Transverse colon (tissue), 4 donors: ENCODE data around the gene PARP12. TPM values are rescaled to one million over a fixed set of nuclear protein-coding genes. Genes with fewer than 3 reads are reported as not detected.

Experiments used
- DNase-seq: peaks from one replicate; pipeline ENCODE4 v3.0.0-alpha.2; 2019
- H3K27ac ChIP-seq, 4 donors: fragments of 200-600 bp; sonication (generic); 2 replicates each; pipeline ENCODE4 v1.5.1; 2016 to 2018; ENCODE audit warnings: inconsistent platforms in 4 of 4
- H3K27me3 ChIP-seq: fragments of 200-600 bp; sonication (generic); 2 replicates; pipeline ENCODE4 v1.5.1; 2017; ENCODE audit warnings: inconsistent platforms
- H3K36me3 ChIP-seq, 4 donors: fragments of 200-600 bp; sonication (generic); 2 replicates each; pipeline ENCODE4 v1.5.1; 2017 to 2019; ENCODE audit warnings: inconsistent platforms in 4 of 4
- H3K4me1 ChIP-seq, 4 donors: fragments of 200-600 bp; sonication (generic); 2 replicates each; pipeline ENCODE4 v1.5.1; 2017 to 2020; ENCODE audit warnings: inconsistent platforms in 4 of 4
- H3K4me3 ChIP-seq, 4 donors: fragments of 200-600 bp; sonication (generic); 1 replicate in 1 of 4; 2 replicates in 3 of 4; pipeline versions ENCODE4 v1.5.1 to v1.6.1; 2017 to 2019; ENCODE audit warnings: inconsistent platforms in 4 of 4
- H3K9me3 ChIP-seq, 2 donors: fragments of 200-600 bp; sonication (generic); 2 replicates each; pipeline ENCODE4 v1.5.1; 2017 to 2019; ENCODE audit warnings: inconsistent platforms in 2 of 2
- CTCF ChIP-seq, 5 experiments: fragments of 200-600 bp in 3 of 5; fragments of 450-650 bp in 2 of 5; sonication (generic) in 3 of 5; IDR thresholded peaks; 1 replicate in 2 of 5; 2 replicates in 3 of 5; pipeline ENCODE4 v1.5.1; 2016 to 2017; ENCODE audit warnings: antibody characterized with exemption in 5 of 5, inconsistent platforms in 3 of 5, mild to moderate bottlenecking in 2 of 5, moderate library complexity in 1 of 5
- EP300 ChIP-seq: sonication (generic); formaldehyde crosslinking; IDR thresholded peaks from one replicate; pipeline ENCODE4 v1.6.1; 2017; ENCODE audit warnings: antibody characterized with exemption, low read depth
- POLR2A ChIP-seq: fragments of 450-650 bp; IDR thresholded peaks from one replicate; pipeline ENCODE4 v1.6.1; 2016; ENCODE audit warnings: antibody characterized with exemption, mild to moderate bottlenecking, moderate library complexity
- POLR2AphosphoS5 ChIP-seq, 3 donors: sonication (generic); formaldehyde crosslinking; IDR thresholded peaks; one replicate each; pipeline ENCODE4 v1.6.1; 2016; ENCODE audit warnings: antibody characterized with exemption in 3 of 3
- WGBS, 2 donors: methylation state at CpG; one replicate each; pipeline ENCODE4 v1.1.5; 2018; ENCODE audit warnings: low coverage in 1 of 2; 5-methylcytosine and 5-hydroxymethylcytosine counted together
- in situ Hi-C, 4 donors: fragments of 200-750 bp; cut with MboI; loops; one replicate each; pipeline versions ENCODE4 v1.15.0 to v1.15.1; 2017; ENCODE audit warnings: low sequenced_read_pairs in 3 of 4, low pct_ligation_motif_present in 1 of 4, low pct_unique_long_range_greater_than_20kb in 1 of 4
- intact Hi-C: fragments of 100-400 bp; cut with DNase I; formaldehyde crosslinking; loops from one replicate; pipeline ENCODE4 v1.15.1; 2023; ENCODE audit warnings: low total_unique reads
- total RNA-seq, 4 donors: library from RNA; depleted of rRNA; stranded (reverse); fragments of >200 nt; gene quantifications; one replicate each; pipeline ENCODE4 v1.1.0, GENCODE V29; 2016

PARP12 gene
- total RNA-seq, 4 donors from 2014 or later: 20.9 to 105 (median 83.9) TPM

DNA sequence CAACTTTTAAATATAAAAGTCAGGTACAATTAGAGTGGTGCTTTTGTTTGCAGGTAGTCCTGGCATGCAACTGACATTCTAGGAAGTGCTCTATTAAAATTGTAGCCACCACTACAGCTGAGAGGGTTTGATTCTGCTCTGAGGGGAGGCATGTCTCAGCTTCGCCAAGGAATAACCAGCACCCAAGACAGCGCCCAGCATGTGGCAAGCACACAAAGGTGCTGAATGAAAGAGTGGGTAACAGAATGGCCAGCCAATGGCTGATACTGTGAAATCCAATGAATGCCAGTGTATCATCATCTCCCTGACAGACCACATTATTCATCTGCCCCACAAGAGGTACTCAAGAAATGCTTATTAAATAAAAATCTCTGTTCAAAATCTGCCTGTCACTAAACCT, 6.9 kb downstream of the PARP12 start:
- H3K27me3 ChIP-seq: no peaks in the 10 kb centered on the region
- H3K4me1 ChIP-seq: peaks cover 13 to 32% (median 21%) of the 10 kb centered on the region in 4 donors
- intact Hi-C loops: no loop called here
- in situ Hi-C loops: loop anchor here in 1 of 4 donors (25.0 kb wide), 1 partner anchor 281 kb away; no protein-coding TSS in a partner anchor
- H3K27ac ChIP-seq: no peak overlapping the region
- peaks cover 0 to 5% (median 0%) of the 10 kb centered on the region in 4 donors for H3K36me3 ChIP-seq
- H3K4me3 ChIP-seq: no peak overlapping the region
- 98% methylated on average over 2 of the region's 2 CpGs; no CpG with 5 or more reads in 1 of the 2 donors for WGBS, 2 donors
- no peaks in the 10 kb centered on the region for H3K9me3 ChIP-seq
- DNase-seq: no peak
- TF ChIP-seq CTCF (IDR thresholded peaks at IDR 0.05) (no peak), POLR2A (no peak), EP300 (no peak), POLR2AphosphoS5 (IDR thresholded peaks at IDR 0.05) (no peak)

DNA sequence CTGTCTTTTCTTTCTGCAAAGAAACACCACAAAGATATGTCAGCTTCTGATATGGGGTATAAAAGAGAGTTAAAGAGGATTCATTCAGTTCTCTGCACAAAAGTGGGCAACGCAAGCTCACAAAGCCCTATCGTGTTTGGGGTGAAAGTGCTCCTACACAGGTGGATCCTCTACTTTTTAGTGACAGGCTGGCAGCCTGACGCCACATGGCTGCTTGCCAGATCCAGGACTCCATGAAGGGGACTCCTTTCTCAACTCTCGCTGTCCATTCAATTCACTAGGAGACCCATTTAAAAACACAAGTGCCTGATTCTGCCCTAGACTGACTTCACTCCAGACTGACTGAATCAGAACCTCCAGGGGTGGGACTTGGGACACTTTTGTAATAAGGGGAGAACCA, 8.0 kb downstream of the PARP12 start:
- Histone ChIP-seq H3K4me1 (peaks cover 3 to 28% (median 14%) of the 10 kb centered on the region in 4 donors), H3K27ac (no peak overlapping the region), H3K4me3 (no peak overlapping the region), H3K27me3 (no peaks in the 10 kb centered on the region), H3K9me3 (no peaks in the 10 kb centered on the region), H3K36me3 (peaks cover 0 to 5% (median 0%) of the 10 kb centered on the region in 4 donors)
- intact Hi-C loops: no loop called here
- in situ Hi-C loops: loop anchor here in 1 of 4 donors (25.0 kb wide), 1 partner anchor 283 kb away; no protein-coding TSS in a partner anchor
- TF ChIP-seq EP300 (no peak), POLR2A (no peak), CTCF (IDR thresholded peaks at IDR 0.05) (no peak), POLR2AphosphoS5 (IDR thresholded peaks at IDR 0.05) (no peak)
- no peak for DNase-seq
- WGBS, 2 donors: 94% methylated on average over 4 of the region's 4 CpGs; no CpG with 5 or more reads in 1 of the 2 donors

- TF ChIP-seq POLR2A: no peak
- H3K4me3 ChIP-seq: no peak overlapping the region
- DNase-seq: no peak
- intact Hi-C loops: no loop called here
- in situ Hi-C loops: loop anchor here in 1 of 4 donors (25.0 kb wide), 1 partner anchor 283 kb away; no protein-coding TSS in a partner anchor
- WGBS, 2 donors: 50 to 66% methylated on average over 2 to 3 of the region's 3 CpGs
- no peaks in the 10 kb centered on the region for H3K27me3 ChIP-seq
- peaks cover 0 to 5% (median 0%) of the 10 kb centered on the region in 4 donors for H3K36me3 ChIP-seq
- no peak overlapping the region for H3K27ac ChIP-seq
- no peaks in the 10 kb centered on the region for H3K9me3 ChIP-seq
- H3K4me1 ChIP-seq: peaks cover 0 to 28% (median 13%) of the 10 kb centered on the region in 4 donors
These were observed 8.8 kb downstream of the PARP12 start for GRCh38 chr7:140053812-140054539.

DNA sequence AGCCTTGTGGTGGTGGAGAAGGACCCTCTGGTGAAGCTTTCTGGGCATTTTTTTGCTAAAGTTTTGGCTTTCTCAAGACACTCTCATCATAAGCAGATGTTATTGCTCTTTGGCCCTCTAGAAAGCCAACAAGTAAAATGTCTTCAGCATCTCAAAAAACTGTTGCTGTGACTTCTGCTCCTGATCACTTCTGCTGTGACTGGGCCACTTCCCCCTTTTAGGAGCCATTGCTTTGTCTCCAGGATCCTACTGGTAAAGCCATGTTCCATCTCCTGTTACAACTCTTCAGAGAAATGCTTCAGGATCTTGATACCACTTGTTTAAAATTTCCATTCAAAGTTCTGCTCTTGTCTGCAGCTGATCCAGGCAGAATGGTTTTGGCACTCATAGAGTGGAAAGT, 10.9 kb downstream of the PARP12 start:
- peaks cover 0 to 2% (median 0%) of the 10 kb centered on the region in 4 donors for H3K36me3 ChIP-seq
- H3K27ac ChIP-seq: no peak overlapping the region
- no peak overlapping the region for H3K4me3 ChIP-seq
- DNase-seq: no peak
- in situ Hi-C loops (loop anchor here in 1 of 4 donors (25.0 kb wide), 1 partner anchor 285 kb away; no protein-coding TSS in a partner anchor), intact Hi-C loops (no loop called here)
- H3K9me3 ChIP-seq: no peaks in the 10 kb centered on the region
- H3K4me1 ChIP-seq: peaks cover 0 to 24% (median 18%) of the 10 kb centered on the region in 4 donors
- H3K27me3 ChIP-seq: no peaks in the 10 kb centered on the region
- TF ChIP-seq EP300: no peak
- TF ChIP-seq CTCF (IDR thresholded peaks at IDR 0.05): no peak
